Prostate gland (tissue), 2 donors: ENCODE data around the gene RAB40C.

ENCODE experiments used
- CTCF ChIP-seq, 4 experiments: fragments of 200-600 bp in 2 of 4; fragments of 450-650 bp in 2 of 4; sonication (generic) in 2 of 4; IDR thresholded peaks; 1 replicate in 3 of 4; 2 replicates in 1 of 4; pipeline ENCODE4 v1.5.1; 2016 to 2019; ENCODE audit warnings: antibody characterized with exemption in 4 of 4, mild to moderate bottlenecking in 2 of 4, moderate library complexity in 2 of 4
- POLR2AphosphoS5 ChIP-seq: sonication (generic); formaldehyde crosslinking; IDR thresholded peaks from one replicate; pipeline ENCODE4 v1.6.1; 2017; ENCODE audit warnings: antibody characterized with exemption

- no peak for TF ChIP-seq CTCF (IDR thresholded peaks at IDR 0.05)
- TF ChIP-seq POLR2AphosphoS5, result no peak
These were observed 16.9 kb downstream of the RAB40C start for GRCh38 chr16:606656-607307.
